Ectodermal cell (in vitro differentiated cells): ENCODE measurements around the gene HEXB. TPM values are rescaled to one million over a fixed set of nuclear protein-coding genes. Genes with fewer than 3 reads are reported as not detected.

Experiments used
- H3K27ac ChIP-seq: 2 replicates; pipeline ENCODE4 v1.7.0; 2013; ENCODE audit warnings: mild to moderate bottlenecking, low read depth, low read length; ENCODE audit not compliant: insufficient read depth, poor library complexity, severe bottlenecking
- H3K27me3 ChIP-seq: 2 replicates; pipeline ENCODE4 v1.7.0; 2013; ENCODE audit warnings: mild to moderate bottlenecking, low read length; ENCODE audit not compliant: insufficient read depth, control insufficient read depth, poor library complexity, severe bottlenecking
- H3K36me3 ChIP-seq: one replicate; pipeline ENCODE4 v1.7.0; 2013; ENCODE audit warnings: low read length; ENCODE audit not compliant: control insufficient read depth, insufficient read depth
- H3K4me1 ChIP-seq: one replicate; pipeline ENCODE4 v1.7.0; 2013; ENCODE audit warnings: low read length; ENCODE audit not compliant: control insufficient read depth, insufficient read depth
- H3K4me3 ChIP-seq: 2 replicates; pipeline ENCODE4 v1.7.0; 2013; ENCODE audit warnings: low read depth, low read length, control low read depth; ENCODE audit not compliant: insufficient read depth
- H3K9me3 ChIP-seq: 2 replicates; pipeline ENCODE4 v1.7.0; 2013; ENCODE audit warnings: mild to moderate bottlenecking, low read length, moderate library complexity; ENCODE audit not compliant: control insufficient read depth
- WGBS, 2 experiments: methylation state at CpG; one replicate each; pipeline ENCODE4 v1.1.7; 2013; ENCODE audit warnings: missing lambda C conversion rate in 2 of 2; 5-methylcytosine and 5-hydroxymethylcytosine counted together
- polyA plus RNA-seq, 4 experiments: library from polyadenylated mRNA; stranded (reverse); fragments of 50-300 nt; gene quantifications; one replicate each; pipeline ENCODE4 v1.2.3, GENCODE V29; 2013

HEXB gene
- polyA plus RNA-seq (2013, experiment 1 of 4): 63.0 TPM
- 61.3 TPM for polyA plus RNA-seq (2013, experiment 2 of 4)
- 54.9 TPM for polyA plus RNA-seq (2013, experiment 3 of 4)
- 57.6 TPM for polyA plus RNA-seq (2013, experiment 4 of 4)

DNA sequence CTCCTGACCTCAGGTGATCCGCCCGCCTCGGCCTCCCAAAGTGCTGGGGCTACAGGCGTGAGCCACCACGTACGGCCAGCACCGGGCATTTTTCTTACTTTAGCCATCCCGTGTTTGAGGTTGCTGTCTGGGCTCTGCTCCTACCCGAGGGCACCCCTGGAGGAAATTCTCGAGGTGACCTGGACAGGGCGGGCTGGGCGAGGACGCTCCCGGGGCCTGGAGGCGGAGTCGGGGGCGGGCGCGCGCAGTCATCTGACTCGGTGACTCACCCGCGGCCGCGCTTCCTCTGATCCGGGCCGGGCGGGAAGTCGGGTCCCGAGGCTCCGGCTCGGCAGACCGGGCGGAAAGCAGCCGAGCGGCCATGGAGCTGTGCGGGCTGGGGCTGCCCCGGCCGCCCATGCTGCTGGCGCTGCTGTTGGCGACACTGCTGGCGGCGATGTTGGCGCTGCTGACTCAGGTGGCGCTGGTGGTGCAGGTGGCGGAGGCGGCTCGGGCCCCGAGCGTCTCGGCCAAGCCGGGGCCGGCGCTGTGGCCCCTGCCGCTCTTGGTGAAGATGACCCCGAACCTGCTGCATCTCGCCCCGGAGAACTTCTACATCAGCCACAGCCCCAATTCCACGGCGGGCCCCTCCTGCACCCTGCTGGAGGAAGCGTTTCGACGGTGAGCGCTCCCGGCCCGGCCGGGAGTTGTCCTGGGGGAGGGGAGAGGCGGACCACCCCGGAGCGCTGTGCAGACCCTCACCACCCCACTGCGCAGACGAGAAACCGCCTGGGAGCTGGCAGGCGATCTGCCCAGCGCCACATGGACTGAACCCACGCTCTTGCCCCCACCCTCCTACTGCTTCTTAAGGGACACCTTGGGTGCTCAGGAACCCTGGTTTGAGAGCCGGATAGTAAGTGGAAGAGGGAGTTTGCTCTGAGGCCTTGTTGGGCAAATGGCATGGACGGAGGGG lies at the start of gene HEXB:
Gene HEXB (plus strand): TSS at position 334 of the 952 bp plus-strand sequence. CDS start 28 bp downstream, at position 362.
- H3K9me3 ChIP-seq: no peaks in the 10 kb centered on the region
- peaks cover 4% of the 10 kb centered on the region for H3K4me1 ChIP-seq
- H3K36me3 ChIP-seq: no peaks in the 10 kb centered on the region
- no peak within 1 kb of the TSS for H3K27ac ChIP-seq
- 6 to 7% methylated on average over 78 of the region's 78 CpGs for WGBS, 2 experiments
- peak within 1 kb of the TSS; percentile 70 for H3K4me3 ChIP-seq
- H3K27me3 ChIP-seq: peaks cover 10% of the 10 kb centered on the region

DNA sequence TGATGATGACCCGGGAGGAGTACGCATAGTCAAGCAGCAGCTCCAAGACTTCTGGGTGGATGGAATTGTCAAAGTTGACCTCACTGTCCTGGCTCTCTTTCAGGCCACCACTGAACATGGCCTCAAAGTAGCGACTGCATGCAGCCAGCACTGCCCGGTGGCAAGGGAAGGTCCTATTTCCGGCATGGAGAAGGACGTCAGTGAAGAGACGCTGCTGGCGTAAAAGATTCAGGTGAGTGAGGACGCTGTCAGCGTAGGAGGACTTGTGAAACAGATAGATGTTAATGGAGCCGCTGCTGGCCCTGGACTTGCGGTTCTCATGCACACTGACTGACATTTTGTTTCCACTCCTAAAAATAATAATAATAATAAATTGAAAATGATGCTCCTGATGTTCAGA lies 48.9 kb upstream of the HEXB start:
- Histone ChIP-seq H3K4me3 (no peak overlapping the region), H3K27ac (no peak overlapping the region), H3K4me1 (peaks cover 30% of the 10 kb centered on the region), H3K36me3 (peaks cover 23% of the 10 kb centered on the region), H3K27me3 (no peaks in the 10 kb centered on the region), H3K9me3 (no peaks in the 10 kb centered on the region)
- 94 to 96% methylated on average over 12 of the region's 12 CpGs for WGBS, 2 experiments

DNA sequence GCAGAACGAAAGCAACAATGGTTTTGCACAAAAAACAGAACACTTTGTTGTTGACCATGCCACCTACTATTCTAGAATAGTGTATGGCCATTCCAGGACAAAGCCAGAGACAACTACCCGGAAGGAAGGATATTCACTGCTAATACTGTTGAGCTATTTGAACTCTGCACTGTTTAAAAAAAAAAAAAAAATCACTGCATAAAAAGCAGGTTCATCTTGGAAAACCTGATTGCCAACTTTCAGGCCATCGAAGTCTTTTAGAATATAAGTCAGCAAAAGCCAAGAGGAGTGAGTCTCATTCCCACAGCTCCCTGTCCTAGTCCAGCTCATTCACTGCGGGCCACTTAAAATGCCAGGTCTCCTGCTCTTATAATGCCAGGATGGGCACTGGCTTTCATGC lies 48.5 kb upstream of the HEXB start:
- H3K4me3 ChIP-seq: no peak overlapping the region
- 90 to 91% methylated on average over 4 of the region's 4 CpGs for WGBS, 2 experiments
- peaks cover 23% of the 10 kb centered on the region for H3K36me3 ChIP-seq

DNA sequence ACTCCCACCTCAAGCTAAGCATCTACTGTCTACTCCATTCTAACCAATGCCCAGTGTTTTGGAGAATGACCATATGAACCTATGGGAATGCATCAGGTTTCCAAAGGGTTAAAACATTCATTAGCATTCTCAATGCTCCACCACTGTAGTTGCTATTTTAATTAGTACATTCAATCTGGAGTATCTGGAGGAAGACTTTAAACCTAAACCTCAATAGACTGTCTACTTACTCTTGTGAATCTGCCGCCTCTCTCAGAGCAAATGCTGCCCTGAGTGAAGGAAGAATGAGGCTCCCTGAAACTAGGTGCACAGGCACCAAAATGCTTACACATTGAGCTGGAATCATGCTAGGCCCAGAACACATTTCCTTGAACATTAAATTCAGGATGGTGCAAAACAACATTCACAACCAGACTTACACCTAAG lies 46.5 kb upstream of the HEXB start:
- H3K36me3 ChIP-seq: peaks cover 22% of the 10 kb centered on the region

More for the DNA sequence above, 48.5 kb upstream of the HEXB start:
- H3K27me3 ChIP-seq: no peaks in the 10 kb centered on the region
- H3K9me3 ChIP-seq: no peaks in the 10 kb centered on the region
- peaks cover 26% of the 10 kb centered on the region for H3K4me1 ChIP-seq
- no peak overlapping the region for H3K27ac ChIP-seq

DNA sequence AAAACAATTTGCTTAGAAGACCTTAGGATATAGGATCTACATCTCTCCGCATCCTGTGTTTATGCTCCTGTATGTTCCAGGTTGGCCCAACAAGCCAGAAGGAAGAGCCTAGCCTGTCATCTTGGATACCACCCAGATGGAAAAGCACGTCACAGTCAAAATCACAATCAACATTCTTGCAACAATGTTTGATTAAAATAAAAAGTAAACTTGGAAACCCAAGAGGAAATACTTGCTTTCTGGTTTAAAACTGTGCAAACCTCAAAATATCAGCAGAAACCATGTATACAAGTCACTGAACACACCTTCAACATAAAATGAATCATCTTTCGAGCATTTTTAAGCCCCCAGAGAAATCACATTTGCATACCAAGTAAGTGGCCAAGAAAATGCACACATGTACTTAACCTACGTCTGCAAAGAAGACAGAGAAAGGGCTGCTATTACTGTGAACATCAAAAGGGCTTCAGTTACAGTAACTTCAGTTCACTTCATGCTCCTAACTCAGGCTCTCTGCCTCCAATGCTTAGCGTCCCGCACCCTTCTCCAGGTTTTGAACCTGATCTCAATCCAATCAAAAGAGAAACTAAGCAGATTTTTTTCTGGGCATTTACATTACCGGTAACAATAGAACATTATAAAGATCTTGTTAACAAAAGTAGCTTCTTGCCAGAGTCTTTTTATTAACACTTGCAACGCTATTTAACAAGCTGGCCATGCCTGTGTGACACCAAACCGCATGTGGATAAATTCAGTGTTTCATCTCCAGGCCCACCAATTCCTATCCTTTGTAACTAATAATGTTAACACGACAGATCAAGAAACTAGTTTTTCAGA lies 45.8 kb upstream of the HEXB start:
- peaks cover 17% of the 10 kb centered on the region for H3K36me3 ChIP-seq
- H3K4me3 ChIP-seq: peak overlapping the region; percentile 67
- H3K27ac ChIP-seq: no peak overlapping the region
- H3K27me3 ChIP-seq: peaks cover 9% of the 10 kb centered on the region
- H3K9me3 ChIP-seq: no peaks in the 10 kb centered on the region
- peaks cover 18% of the 10 kb centered on the region for H3K4me1 ChIP-seq
- 12 to 14% methylated on average over 9 to 10 of the region's 10 CpGs for WGBS, 2 experiments

More for the DNA sequence above, 46.5 kb upstream of the HEXB start:
- peaks cover 18% of the 10 kb centered on the region for H3K4me1 ChIP-seq
- peak overlapping the region; percentile 67 for H3K4me3 ChIP-seq
- H3K27ac ChIP-seq: no peak overlapping the region
- H3K27me3 ChIP-seq: peaks cover 8% of the 10 kb centered on the region
- WGBS, 2 experiments: 53 to 67% methylated on average over 1 of the region's 1 CpG
- H3K9me3 ChIP-seq: no peaks in the 10 kb centered on the region

DNA sequence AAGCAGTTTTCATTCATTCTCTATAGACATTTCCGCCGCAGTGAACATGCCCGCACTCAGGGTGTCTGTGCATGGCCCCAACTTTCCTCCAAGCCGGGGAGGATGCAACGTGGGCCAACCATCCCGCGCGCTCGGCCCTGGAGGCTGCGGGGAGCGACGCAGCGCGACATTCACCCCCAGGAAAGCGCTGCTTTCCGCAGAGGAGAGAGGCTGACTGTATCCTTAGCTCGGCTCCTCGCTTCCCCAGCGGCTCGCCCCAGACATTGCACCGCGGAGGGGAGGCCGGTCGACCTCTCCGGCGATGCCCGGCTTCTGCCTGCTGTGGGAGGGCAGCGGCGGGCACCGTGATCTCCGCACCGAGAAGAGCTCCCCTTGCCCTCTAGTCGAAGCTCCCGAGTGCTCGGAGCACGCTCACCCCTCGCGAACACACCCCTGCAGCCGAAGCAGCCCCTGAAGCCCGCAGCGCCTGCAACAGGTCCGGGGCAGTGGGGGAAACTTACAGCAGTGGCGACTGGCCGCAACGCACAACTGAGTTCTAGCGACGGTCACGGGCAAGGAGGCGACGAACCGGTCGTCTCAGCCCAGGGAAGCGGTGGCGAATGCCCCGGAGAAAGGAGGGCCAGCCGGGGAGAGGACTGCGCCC lies 45.1 kb upstream of the HEXB start:
- Histone ChIP-seq H3K4me1 (peaks cover 13% of the 10 kb centered on the region), H3K9me3 (no peaks in the 10 kb centered on the region), H3K27me3 (peaks cover 9% of the 10 kb centered on the region), H3K36me3 (peaks cover 11% of the 10 kb centered on the region), H3K27ac (peak overlapping the region; percentile 61), H3K4me3 (peak overlapping the region; percentile 67)
- 0% methylated on average over 57 of the region's 57 CpGs for WGBS, 2 experiments

DNA sequence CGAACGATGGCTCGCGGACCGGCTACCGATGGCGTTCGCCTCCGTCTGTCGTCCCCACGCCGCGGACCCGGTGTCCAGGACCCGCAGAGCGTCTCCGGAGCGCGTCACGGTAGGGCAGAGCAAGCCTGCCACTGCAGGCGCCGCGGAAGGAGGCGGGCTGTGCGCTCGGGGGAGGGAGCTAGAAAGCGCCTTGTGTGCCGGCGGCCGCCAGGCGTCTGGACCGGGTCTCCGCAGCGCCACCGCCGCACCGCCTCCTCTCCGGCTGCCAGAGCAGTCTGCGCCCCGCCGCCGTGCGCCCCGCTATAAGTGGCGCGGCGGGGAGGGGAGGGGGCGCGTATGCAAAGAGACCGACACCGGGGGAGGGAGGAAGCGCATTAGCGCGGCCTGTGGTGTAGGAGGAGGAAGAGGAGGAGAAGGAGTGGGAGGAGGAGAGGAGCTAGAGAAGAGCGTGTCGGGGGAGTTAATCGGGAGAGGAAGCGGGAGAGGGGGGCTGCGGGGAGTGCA lies 44.5 kb upstream of the HEXB start, which contains the start of gene ENC1:
Gene ENC1 (minus strand): TSS at position 279 of the 504 bp plus-strand sequence. CDS start 4,243 bp downstream, outside the sequence.
- peaks cover 13% of the 10 kb centered on the region for H3K4me1 ChIP-seq
- WGBS, 2 experiments: 0% methylated on average over 59 of the region's 59 CpGs
- H3K27ac ChIP-seq: peak within 1 kb of the TSS; percentile 94
- peak within 1 kb of the TSS; percentile 67 for H3K4me3 ChIP-seq
- H3K9me3 ChIP-seq: no peaks in the 10 kb centered on the region
- peaks cover 9% of the 10 kb centered on the region for H3K27me3 ChIP-seq
- H3K36me3 ChIP-seq: peaks cover 7% of the 10 kb centered on the region

DNA sequence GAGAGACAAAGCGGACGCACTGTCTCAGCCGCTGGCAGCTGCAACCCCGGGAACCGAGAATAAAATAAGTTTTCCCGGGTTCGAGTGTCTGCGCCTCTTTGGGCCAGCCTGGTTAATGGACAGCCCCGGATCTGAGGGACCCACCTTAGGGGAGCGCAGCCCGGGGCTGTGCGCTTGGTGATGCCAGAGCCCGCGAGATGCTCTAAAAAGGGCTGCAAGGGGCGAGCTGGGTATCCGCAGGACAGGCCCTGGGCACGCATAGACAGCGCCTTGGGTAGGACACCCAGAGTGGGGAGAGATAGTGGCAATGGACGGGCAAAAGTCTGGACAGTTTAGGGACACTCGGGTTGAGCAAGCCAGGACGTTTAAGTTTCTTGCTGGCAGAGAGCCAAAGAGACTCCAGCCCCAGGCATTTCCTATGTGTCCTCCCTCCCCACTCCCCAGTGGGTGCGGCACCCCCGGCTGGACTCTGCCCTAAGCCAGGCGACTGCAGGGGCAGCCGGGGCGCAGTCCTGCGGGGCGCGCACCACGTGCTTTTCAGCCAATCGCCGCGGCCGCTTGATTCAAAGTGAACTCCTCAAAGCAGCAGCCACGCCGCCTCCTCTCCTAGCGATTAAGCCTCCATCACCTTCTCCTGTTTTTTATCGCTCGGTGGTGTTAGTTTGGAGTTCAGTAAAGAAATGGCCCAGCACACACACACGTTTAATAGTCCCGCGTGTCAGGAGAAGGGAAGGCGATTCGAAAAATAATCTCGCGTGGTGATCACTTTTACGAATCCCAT lies 43.9 kb upstream of the HEXB start:
- Histone ChIP-seq H3K27me3 (peaks cover 9% of the 10 kb centered on the region), H3K27ac (peak overlapping the region; percentile 94), H3K4me3 (peak overlapping the region; percentile 67), H3K4me1 (peaks cover 11% of the 10 kb centered on the region), H3K9me3 (no peaks in the 10 kb centered on the region), H3K36me3 (peaks cover under 1% of the 10 kb centered on the region)
- 1% methylated on average over 47 of the region's 47 CpGs for WGBS, 2 experiments
